WTC11 (cell line): ENCODE results near the gene GLS.

ENCODE experiments used
- FOXK1 ChIP-seq: sonication (generic); formaldehyde crosslinking; IDR thresholded peaks from 2 replicates; pipeline ENCODE4 v1.8.0; 2022; ENCODE audit warnings: mild to moderate bottlenecking, moderate library complexity, missing genetic modification reagents
- GABPB1 ChIP-seq: sonication (generic); formaldehyde crosslinking; IDR thresholded peaks from 2 replicates; pipeline ENCODE4 v1.8.1; 2023; ENCODE audit warnings: mild to moderate bottlenecking, missing genetic modification reagents
- IRF2 ChIP-seq: sonication (generic); formaldehyde crosslinking; IDR thresholded peaks from 2 replicates; pipeline ENCODE4 v1.8.0; 2022; ENCODE audit warnings: low read depth, missing genetic modification reagents, borderline replicate concordance
- TEAD4 ChIP-seq: sonication (generic); formaldehyde crosslinking; IDR thresholded peaks from 2 replicates; pipeline ENCODE4 v1.8.0; 2022; ENCODE audit warnings: mild to moderate bottlenecking, missing genetic modification reagents
- TF ChIP-seq, protein P1 (sequence below): fragments of 200-600 bp; IDR thresholded peaks from 2 replicates; pipeline ENCODE4 v1.8.0; 2022; ENCODE audit warnings: antibody characterized with exemption
- TF ChIP-seq, protein P2 (sequence below): sonication (generic); formaldehyde crosslinking; IDR thresholded peaks from 2 replicates; pipeline ENCODE4 v1.8.0; 2023; ENCODE audit warnings: mild to moderate bottlenecking, missing genetic modification reagents
- TF ChIP-seq, protein P3 (sequence below): sonication (generic); formaldehyde crosslinking; IDR thresholded peaks from 2 replicates; pipeline ENCODE4 v1.8.0; 2022; ENCODE audit warnings: mild to moderate bottlenecking, missing genetic modification reagents
- TF ChIP-seq, protein P4 (sequence below): sonication (generic); formaldehyde crosslinking; IDR thresholded peaks from 2 replicates; pipeline ENCODE4 v1.8.0; 2022; ENCODE audit warnings: mild to moderate bottlenecking, missing genetic modification reagents
- TF ChIP-seq, protein P5 (sequence below): sonication (generic); formaldehyde crosslinking; IDR thresholded peaks from 2 replicates; pipeline ENCODE4 v1.8.1; 2023; ENCODE audit warnings: mild to moderate bottlenecking, missing genetic modification reagents
- TF ChIP-seq, protein P6 (sequence below): sonication (generic); formaldehyde crosslinking; IDR thresholded peaks from 2 replicates; pipeline ENCODE4 v1.8.1; 2022; ENCODE audit warnings: mild to moderate bottlenecking, moderate library complexity, missing genetic modification reagents
- TF ChIP-seq, protein P7 (sequence below): sonication (generic); formaldehyde crosslinking; IDR thresholded peaks from 2 replicates; pipeline ENCODE4 v1.8.1; 2022; ENCODE audit warnings: low read depth, missing genetic modification reagents, borderline replicate concordance
- TF ChIP-seq, protein P8 (sequence below): sonication (generic); formaldehyde crosslinking; IDR thresholded peaks from 2 replicates; pipeline ENCODE4 v1.8.0; 2023; ENCODE audit warnings: missing genetic modification reagents
- TF ChIP-seq, protein P9 (sequence below): sonication (generic); formaldehyde crosslinking; IDR thresholded peaks from 2 replicates; pipeline ENCODE4 v1.8.1; 2022; ENCODE audit warnings: missing genetic modification reagents, borderline replicate concordance

DNA sequence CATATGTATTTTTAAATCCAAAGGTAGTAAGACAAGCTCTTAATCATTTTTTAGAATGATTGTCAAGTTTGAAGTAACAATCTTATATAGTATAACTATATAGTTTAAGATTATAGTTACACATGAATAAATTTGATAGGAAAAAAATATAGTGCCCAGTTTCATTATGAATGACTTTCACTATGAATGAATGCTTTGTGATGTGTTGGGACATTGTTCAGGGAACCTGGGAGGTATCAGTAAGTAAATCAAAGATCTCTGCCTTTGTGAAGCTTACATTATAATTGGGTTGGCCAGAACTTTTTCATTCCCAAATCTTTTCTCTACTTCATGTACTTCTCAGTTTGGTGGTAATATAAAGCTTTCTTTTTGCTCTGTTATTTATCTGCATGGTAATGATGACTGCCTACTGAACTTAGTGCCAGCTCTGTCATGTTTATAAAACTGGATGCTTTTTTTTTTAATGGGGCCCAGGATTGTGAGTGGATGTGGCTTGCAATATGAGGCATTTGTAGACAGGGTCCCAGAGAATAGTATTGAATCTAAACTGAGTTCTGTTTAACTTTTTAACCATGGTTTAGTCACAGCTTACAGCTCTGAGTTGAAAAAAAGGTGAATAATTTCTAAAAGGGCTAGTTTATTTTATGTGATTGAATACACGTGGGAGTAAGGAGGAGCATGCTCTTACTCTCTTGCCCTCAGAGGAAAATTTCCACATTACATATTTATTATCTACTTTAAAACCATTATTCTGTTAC lies 23.3 kb downstream of the GLS start:
- TF ChIP-seq, protein P1, sequence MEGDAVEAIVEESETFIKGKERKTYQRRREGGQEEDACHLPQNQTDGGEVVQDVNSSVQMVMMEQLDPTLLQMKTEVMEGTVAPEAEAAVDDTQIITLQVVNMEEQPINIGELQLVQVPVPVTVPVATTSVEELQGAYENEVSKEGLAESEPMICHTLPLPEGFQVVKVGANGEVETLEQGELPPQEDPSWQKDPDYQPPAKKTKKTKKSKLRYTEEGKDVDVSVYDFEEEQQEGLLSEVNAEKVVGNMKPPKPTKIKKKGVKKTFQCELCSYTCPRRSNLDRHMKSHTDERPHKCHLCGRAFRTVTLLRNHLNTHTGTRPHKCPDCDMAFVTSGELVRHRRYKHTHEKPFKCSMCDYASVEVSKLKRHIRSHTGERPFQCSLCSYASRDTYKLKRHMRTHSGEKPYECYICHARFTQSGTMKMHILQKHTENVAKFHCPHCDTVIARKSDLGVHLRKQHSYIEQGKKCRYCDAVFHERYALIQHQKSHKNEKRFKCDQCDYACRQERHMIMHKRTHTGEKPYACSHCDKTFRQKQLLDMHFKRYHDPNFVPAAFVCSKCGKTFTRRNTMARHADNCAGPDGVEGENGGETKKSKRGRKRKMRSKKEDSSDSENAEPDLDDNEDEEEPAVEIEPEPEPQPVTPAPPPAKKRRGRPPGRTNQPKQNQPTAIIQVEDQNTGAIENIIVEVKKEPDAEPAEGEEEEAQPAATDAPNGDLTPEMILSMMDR: no peak
- TF ChIP-seq GABPB1 (CRISPR knock-in tag) (no peak), FOXK1 (CRISPR knock-in tag) (no peak), TEAD4 (CRISPR knock-in tag) (no peak), IRF2 (CRISPR knock-in tag) (no peak)
- TF ChIP-seq, protein P2, sequence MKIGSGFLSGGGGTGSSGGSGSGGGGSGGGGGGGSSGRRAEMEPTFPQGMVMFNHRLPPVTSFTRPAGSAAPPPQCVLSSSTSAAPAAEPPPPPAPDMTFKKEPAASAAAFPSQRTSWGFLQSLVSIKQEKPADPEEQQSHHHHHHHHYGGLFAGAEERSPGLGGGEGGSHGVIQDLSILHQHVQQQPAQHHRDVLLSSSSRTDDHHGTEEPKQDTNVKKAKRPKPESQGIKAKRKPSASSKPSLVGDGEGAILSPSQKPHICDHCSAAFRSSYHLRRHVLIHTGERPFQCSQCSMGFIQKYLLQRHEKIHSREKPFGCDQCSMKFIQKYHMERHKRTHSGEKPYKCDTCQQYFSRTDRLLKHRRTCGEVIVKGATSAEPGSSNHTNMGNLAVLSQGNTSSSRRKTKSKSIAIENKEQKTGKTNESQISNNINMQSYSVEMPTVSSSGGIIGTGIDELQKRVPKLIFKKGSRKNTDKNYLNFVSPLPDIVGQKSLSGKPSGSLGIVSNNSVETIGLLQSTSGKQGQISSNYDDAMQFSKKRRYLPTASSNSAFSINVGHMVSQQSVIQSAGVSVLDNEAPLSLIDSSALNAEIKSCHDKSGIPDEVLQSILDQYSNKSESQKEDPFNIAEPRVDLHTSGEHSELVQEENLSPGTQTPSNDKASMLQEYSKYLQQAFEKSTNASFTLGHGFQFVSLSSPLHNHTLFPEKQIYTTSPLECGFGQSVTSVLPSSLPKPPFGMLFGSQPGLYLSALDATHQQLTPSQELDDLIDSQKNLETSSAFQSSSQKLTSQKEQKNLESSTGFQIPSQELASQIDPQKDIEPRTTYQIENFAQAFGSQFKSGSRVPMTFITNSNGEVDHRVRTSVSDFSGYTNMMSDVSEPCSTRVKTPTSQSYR (CRISPR knock-in tag): no peak
- TF ChIP-seq, protein P3, sequence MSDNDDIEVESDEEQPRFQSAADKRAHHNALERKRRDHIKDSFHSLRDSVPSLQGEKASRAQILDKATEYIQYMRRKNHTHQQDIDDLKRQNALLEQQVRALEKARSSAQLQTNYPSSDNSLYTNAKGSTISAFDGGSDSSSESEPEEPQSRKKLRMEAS (CRISPR knock-in tag): no peak
- TF ChIP-seq, protein P4, sequence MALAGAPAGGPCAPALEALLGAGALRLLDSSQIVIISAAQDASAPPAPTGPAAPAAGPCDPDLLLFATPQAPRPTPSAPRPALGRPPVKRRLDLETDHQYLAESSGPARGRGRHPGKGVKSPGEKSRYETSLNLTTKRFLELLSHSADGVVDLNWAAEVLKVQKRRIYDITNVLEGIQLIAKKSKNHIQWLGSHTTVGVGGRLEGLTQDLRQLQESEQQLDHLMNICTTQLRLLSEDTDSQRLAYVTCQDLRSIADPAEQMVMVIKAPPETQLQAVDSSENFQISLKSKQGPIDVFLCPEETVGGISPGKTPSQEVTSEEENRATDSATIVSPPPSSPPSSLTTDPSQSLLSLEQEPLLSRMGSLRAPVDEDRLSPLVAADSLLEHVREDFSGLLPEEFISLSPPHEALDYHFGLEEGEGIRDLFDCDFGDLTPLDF (CRISPR knock-in tag): no peak
- TF ChIP-seq, protein P5, sequence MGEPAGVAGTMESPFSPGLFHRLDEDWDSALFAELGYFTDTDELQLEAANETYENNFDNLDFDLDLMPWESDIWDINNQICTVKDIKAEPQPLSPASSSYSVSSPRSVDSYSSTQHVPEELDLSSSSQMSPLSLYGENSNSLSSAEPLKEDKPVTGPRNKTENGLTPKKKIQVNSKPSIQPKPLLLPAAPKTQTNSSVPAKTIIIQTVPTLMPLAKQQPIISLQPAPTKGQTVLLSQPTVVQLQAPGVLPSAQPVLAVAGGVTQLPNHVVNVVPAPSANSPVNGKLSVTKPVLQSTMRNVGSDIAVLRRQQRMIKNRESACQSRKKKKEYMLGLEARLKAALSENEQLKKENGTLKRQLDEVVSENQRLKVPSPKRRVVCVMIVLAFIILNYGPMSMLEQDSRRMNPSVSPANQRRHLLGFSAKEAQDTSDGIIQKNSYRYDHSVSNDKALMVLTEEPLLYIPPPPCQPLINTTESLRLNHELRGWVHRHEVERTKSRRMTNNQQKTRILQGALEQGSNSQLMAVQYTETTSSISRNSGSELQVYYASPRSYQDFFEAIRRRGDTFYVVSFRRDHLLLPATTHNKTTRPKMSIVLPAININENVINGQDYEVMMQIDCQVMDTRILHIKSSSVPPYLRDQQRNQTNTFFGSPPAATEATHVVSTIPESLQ (CRISPR knock-in tag): no peak
- TF ChIP-seq, protein P6, sequence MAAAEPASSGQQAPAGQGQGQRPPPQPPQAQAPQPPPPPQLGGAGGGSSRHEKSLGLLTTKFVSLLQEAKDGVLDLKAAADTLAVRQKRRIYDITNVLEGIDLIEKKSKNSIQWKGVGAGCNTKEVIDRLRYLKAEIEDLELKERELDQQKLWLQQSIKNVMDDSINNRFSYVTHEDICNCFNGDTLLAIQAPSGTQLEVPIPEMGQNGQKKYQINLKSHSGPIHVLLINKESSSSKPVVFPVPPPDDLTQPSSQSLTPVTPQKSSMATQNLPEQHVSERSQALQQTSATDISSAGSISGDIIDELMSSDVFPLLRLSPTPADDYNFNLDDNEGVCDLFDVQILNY (CRISPR knock-in tag): no peak
- TF ChIP-seq, protein P7, sequence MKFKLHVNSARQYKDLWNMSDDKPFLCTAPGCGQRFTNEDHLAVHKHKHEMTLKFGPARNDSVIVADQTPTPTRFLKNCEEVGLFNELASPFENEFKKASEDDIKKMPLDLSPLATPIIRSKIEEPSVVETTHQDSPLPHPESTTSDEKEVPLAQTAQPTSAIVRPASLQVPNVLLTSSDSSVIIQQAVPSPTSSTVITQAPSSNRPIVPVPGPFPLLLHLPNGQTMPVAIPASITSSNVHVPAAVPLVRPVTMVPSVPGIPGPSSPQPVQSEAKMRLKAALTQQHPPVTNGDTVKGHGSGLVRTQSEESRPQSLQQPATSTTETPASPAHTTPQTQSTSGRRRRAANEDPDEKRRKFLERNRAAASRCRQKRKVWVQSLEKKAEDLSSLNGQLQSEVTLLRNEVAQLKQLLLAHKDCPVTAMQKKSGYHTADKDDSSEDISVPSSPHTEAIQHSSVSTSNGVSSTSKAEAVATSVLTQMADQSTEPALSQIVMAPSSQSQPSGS: no peak
- TF ChIP-seq, protein P8, sequence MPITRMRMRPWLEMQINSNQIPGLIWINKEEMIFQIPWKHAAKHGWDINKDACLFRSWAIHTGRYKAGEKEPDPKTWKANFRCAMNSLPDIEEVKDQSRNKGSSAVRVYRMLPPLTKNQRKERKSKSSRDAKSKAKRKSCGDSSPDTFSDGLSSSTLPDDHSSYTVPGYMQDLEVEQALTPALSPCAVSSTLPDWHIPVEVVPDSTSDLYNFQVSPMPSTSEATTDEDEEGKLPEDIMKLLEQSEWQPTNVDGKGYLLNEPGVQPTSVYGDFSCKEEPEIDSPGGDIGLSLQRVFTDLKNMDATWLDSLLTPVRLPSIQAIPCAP (CRISPR knock-in tag): no peak
- TF ChIP-seq, protein P9, sequence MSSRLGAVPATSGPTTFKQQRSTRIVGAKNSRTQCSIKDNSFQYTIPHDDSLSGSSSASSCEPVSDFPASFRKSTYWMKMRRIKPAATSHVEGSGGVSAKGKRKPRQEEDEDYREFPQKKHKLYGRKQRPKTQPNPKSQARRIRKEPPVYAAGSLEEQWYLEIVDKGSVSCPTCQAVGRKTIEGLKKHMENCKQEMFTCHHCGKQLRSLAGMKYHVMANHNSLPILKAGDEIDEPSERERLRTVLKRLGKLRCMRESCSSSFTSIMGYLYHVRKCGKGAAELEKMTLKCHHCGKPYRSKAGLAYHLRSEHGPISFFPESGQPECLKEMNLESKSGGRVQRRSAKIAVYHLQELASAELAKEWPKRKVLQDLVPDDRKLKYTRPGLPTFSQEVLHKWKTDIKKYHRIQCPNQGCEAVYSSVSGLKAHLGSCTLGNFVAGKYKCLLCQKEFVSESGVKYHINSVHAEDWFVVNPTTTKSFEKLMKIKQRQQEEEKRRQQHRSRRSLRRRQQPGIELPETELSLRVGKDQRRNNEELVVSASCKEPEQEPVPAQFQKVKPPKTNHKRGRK (CRISPR knock-in tag): no peak
